Neural progenitor cell (in vitro differentiated cells): ENCODE data around the gene ZNF230. TPM values are rescaled to one million over a fixed set of nuclear protein-coding genes. Genes with fewer than 3 reads are reported as not detected.

ENCODE experiments used
- DNase-seq: peaks from one replicate; pipeline ENCODE4 v3.0.0-alpha.2; 2016; ENCODE audit warnings: low spot score
- H2AFZ ChIP-seq: fragments of 200-600 bp; sonication (generic); replicated peaks from 2 replicates; pipeline ENCODE4 v1.6.1; 2016; ENCODE audit warnings: antibody characterized with exemption
- H3F3A ChIP-seq: fragments of 200-600 bp; sonication (generic); 2 replicates; pipeline ENCODE4 v1.6.1; 2016; ENCODE audit warnings: antibody characterized with exemption, low read depth
- H3K27ac ChIP-seq: fragments of 200-600 bp; sonication (generic); 2 replicates; pipeline ENCODE4 v1.5.1; 2016; ENCODE audit warnings: mild to moderate bottlenecking
- H3K27me3 ChIP-seq: fragments of 200-600 bp; sonication (generic); 2 replicates; pipeline ENCODE4 v1.6.1; 2016; ENCODE audit warnings: mild to moderate bottlenecking, moderate library complexity
- H3K36me3 ChIP-seq: fragments of 200-600 bp; sonication (generic); 2 replicates; pipeline ENCODE4 v1.5.1; 2016
- H3K4me1 ChIP-seq: fragments of 200-600 bp; sonication (generic); 2 replicates; pipeline ENCODE4 v1.6.1; 2016; ENCODE audit warnings: mixed run types
- H3K4me2 ChIP-seq: fragments of 200-600 bp; sonication (generic); 2 replicates; pipeline ENCODE4 v1.6.1; 2016
- H3K4me3 ChIP-seq: fragments of 200-600 bp; sonication (generic); 2 replicates; pipeline ENCODE4 v1.5.1; 2016
- H3K79me2 ChIP-seq: fragments of 200-600 bp; sonication (generic); 2 replicates; pipeline ENCODE4 v1.6.1; 2016; ENCODE audit warnings: low read depth
- H3K9ac ChIP-seq: fragments of 200-600 bp; sonication (generic); 2 replicates; pipeline ENCODE4 v1.6.1; 2016
- H3K9me3 ChIP-seq: fragments of 200-600 bp; sonication (generic); 2 replicates; pipeline ENCODE4 v1.5.1; 2016; ENCODE audit warnings: low read depth
- H4K20me1 ChIP-seq: fragments of 200-600 bp; sonication (generic); 2 replicates; pipeline ENCODE4 v1.6.1; 2016; ENCODE audit warnings: low read depth
- H3K27ac Mint-ChIP-seq: 3 replicates; pipeline ENCODE4 v1.8.0; 2021; ENCODE audit warnings: mixed read lengths
- H3K27me3 Mint-ChIP-seq: 2 replicates; pipeline ENCODE4 v1.8.0; 2022; ENCODE audit warnings: low read depth, mild to moderate bottlenecking, inconsistent platforms, moderate library complexity, mixed read lengths; ENCODE audit not compliant: insufficient read depth
- H3K36me3 Mint-ChIP-seq: 3 replicates; pipeline ENCODE4 v1.8.0; 2021; ENCODE audit warnings: mixed read lengths
- H3K4me1 Mint-ChIP-seq: 3 replicates; pipeline ENCODE4 v1.8.0; 2021; ENCODE audit warnings: mixed read lengths
- H3K4me3 Mint-ChIP-seq: 3 replicates; pipeline ENCODE4 v1.8.0; 2021; ENCODE audit warnings: mild to moderate bottlenecking, moderate library complexity, mixed read lengths
- H3K9me3 Mint-ChIP-seq: 3 replicates; pipeline ENCODE4 v1.8.0; 2020; ENCODE audit warnings: mixed read lengths
- CTCF ChIP-seq: fragments of 200-600 bp; sonication (generic); IDR thresholded peaks from 2 replicates; pipeline ENCODE4 v1.5.1; 2017; ENCODE audit warnings: antibody characterized with exemption, mild to moderate bottlenecking
- EZH2 ChIP-seq: fragments of 200-600 bp; sonication (generic); IDR thresholded peaks from 2 replicates; pipeline ENCODE4 v1.6.1; 2017; ENCODE audit warnings: antibody characterized with exemption, mild to moderate bottlenecking, moderate library complexity
- EZH2phosphoT487 ChIP-seq: fragments of 200-600 bp; sonication (generic); IDR thresholded peaks from 2 replicates; pipeline ENCODE4 v1.6.1; 2017; ENCODE audit warnings: antibody characterized with exemption
- small RNA-seq: library from RNA; depleted of rRNA; stranded (forward); fragments of <200 nt; gene quantifications from one replicate; pipeline ENCODE3, GENCODE V24; 2015
- total RNA-seq: library from RNA; depleted of rRNA; stranded (reverse); fragments of >200 nt; gene quantifications from 2 replicates; pipeline ENCODE4 v1.2.3, GENCODE V29; 2015; ENCODE audit warnings: low replicate concordance

ZNF230 gene
- total RNA-seq, 1 donor from 2014 or later = 4.7 TPM

- Histone ChIP-seq H3K4me3 (no peak overlapping the region), H3K4me1 (no peaks in the 10 kb centered on the region), H3K27me3 (no peaks in the 10 kb centered on the region), H3K9me3 (no peaks in the 10 kb centered on the region), H2AFZ (no peak overlapping the region), H3F3A (no peaks in the 10 kb centered on the region), H3K36me3 (peaks cover 10% of the 10 kb centered on the region), H4K20me1 (no peaks in the 10 kb centered on the region), H3K4me2 (no peak overlapping the region), H3K27ac (no peak overlapping the region), H3K79me2 (peaks cover 6% of the 10 kb centered on the region), H3K9ac (no peak overlapping the region)
- Mint-ChIP-seq H3K27me3 (peaks cover 6% of the 10 kb centered on the region), H3K4me1 (no peaks in the 10 kb centered on the region), H3K36me3 (peaks cover 47% of the 10 kb centered on the region), H3K9me3 (no peaks in the 10 kb centered on the region), H3K27ac (no peak overlapping the region), H3K4me3 (no peak overlapping the region)
- DNase-seq = no peak
- TF ChIP-seq CTCF = no peak
- no peak for TF ChIP-seq EZH2phosphoT487
- no peak for TF ChIP-seq EZH2
Measured at GRCh38 chr19:44059229-44059628, 56.5 kb downstream of the ZNF230 start.

- Histone ChIP-seq H3K36me3 (peaks cover 14% of the 10 kb centered on the region), H3K9ac (no peak overlapping the region), H3K27me3 (no peaks in the 10 kb centered on the region), H3K4me2 (no peak overlapping the region), H2AFZ (no peak overlapping the region), H3K27ac (no peak overlapping the region), H3K9me3 (peaks cover 4% of the 10 kb centered on the region), H3K4me3 (no peak overlapping the region), H3F3A (no peaks in the 10 kb centered on the region), H3K4me1 (no peaks in the 10 kb centered on the region), H4K20me1 (no peaks in the 10 kb centered on the region), H3K79me2 (no peaks in the 10 kb centered on the region)
- H3K4me3 Mint-ChIP-seq = no peak overlapping the region
- H3K9me3 Mint-ChIP-seq = peaks cover 6% of the 10 kb centered on the region
- DNase-seq = no peak
- TF ChIP-seq CTCF = no peak
- no peak for TF ChIP-seq EZH2phosphoT487
- no peak for TF ChIP-seq EZH2
- H3K27me3 Mint-ChIP-seq = peaks cover 4% of the 10 kb centered on the region
- peaks cover 43% of the 10 kb centered on the region for H3K36me3 Mint-ChIP-seq
- no peak overlapping the region for H3K27ac Mint-ChIP-seq
- H3K4me1 Mint-ChIP-seq = no peaks in the 10 kb centered on the region
Measured at GRCh38 chr19:44061038-44061437, 58.3 kb downstream of the ZNF230 start.

Small RNA genes lying within 50 kb of the gene (small RNA-seq; reads per million reads assigned to genes)
- not detected for gene AC006213.5

Other genes starting within 250 kb of the ZNF230 start
- 33.1 and 33.4 TPM in 2 replicates for gene SMG9, start 248.0 kb upstream of the ZNF230 start, total RNA-seq
- 0.40 TPM in 1 of 2 replicates, not detected in the other for gene KCNN4, start 222.0 kb upstream of the ZNF230 start, total RNA-seq
- 0.12 TPM in 1 of 2 replicates, not detected in the other for gene LYPD5, start 200.5 kb upstream of the ZNF230 start, total RNA-seq
- gene ZNF283, start 175.6 kb upstream of the ZNF230 start, total RNA-seq = 13.4 and 19.8 TPM in 2 replicates
- gene ZNF404, start 119.0 kb upstream of the ZNF230 start, total RNA-seq = 4.9 and 5.2 TPM in 2 replicates
- 13.1 and 16.1 TPM in 2 replicates for gene ZNF45, start 67.7 kb upstream of the ZNF230 start, total RNA-seq
- 12.2 and 14.0 TPM in 2 replicates for gene ZNF221, start 51.7 kb upstream of the ZNF230 start, total RNA-seq
- gene ZNF155, start 18.8 kb upstream of the ZNF230 start, total RNA-seq = 13.5 and 20.2 TPM in 2 replicates
- 8.0 and 12.9 TPM in 2 replicates for gene ZNF222, start 22.4 kb downstream of the ZNF230 start, total RNA-seq
- 12.2 and 21.1 TPM in 2 replicates for gene ZNF223, start 49.1 kb downstream of the ZNF230 start, total RNA-seq
- 4.0 and 5.6 TPM in 2 replicates for gene ZNF284, start 69.2 kb downstream of the ZNF230 start, total RNA-seq
- 27.2 and 28.7 TPM in 2 replicates for gene ZNF224, start 91.4 kb downstream of the ZNF230 start, total RNA-seq
- gene ZNF225, start 110.4 kb downstream of the ZNF230 start, total RNA-seq = 6.2 and 11.2 TPM in 2 replicates
- gene ZNF234, start 138.6 kb downstream of the ZNF230 start, total RNA-seq = 10.9 and 14.1 TPM in 2 replicates
- 34.3 and 39.6 TPM in 2 replicates for gene ZNF226, start 162.1 kb downstream of the ZNF230 start, total RNA-seq
- 37.3 and 45.0 TPM in 2 replicates for gene ZNF227, start 209.6 kb downstream of the ZNF230 start, total RNA-seq